PFSK-1 (cell line): ENCODE measurements around the gene MSANTD2.

ENCODE experiments used
- TAF1 ChIP-seq: IDR thresholded peaks from 2 replicates; pipeline ENCODE4 v1.6.1; 2012; ENCODE audit warnings: low read length, control low read depth, borderline replicate concordance; ENCODE audit not compliant: insufficient read depth
- TF ChIP-seq, protein P1 (sequence below), 2 experiments: IDR thresholded peaks; 2 replicates each; pipeline versions ENCODE4 v1.6.1 to v1.8.0; 2011 to 2012; ENCODE audit warnings: low read depth in 2 of 2, low read length in 2 of 2, control low read depth in 1 of 2, inconsistent platforms in 1 of 2, mild to moderate bottlenecking in 1 of 2, moderate library complexity in 1 of 2; ENCODE audit not compliant: insufficient read depth in 1 of 2

DNA sequence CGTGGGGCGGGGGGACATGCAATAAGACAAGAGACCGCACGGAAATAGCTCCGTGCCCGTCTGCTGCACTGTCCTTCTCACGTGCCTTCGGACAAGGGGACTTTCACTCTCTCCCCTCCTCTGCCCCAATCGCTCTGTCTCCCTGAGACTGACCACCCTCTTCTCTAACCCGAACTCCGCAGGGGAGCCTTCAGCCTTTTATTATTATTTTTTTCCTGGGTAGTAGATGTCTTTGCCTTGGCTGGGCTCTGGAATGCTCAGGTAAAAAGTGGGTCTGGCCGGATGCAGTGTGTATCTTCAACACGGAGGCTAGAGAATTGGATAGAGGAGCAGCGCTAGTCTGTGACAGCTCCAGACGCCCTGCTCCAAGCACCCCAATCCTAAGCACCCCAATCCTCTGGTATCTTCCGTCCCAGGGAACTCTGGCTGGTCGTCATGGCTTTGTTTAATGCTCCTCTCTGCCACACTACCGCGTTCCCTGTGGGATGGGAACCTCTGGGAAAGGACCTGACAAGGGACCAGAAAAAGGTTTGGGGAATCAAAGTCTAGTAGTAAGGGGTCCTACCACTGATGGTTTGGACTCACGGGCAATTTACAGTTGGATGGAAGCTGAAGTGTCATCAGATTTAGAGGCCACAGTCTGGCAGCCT lies 39.9 kb upstream of the MSANTD2 start:
- TF ChIP-seq TAF1: no peak
- TF ChIP-seq, protein P1, sequence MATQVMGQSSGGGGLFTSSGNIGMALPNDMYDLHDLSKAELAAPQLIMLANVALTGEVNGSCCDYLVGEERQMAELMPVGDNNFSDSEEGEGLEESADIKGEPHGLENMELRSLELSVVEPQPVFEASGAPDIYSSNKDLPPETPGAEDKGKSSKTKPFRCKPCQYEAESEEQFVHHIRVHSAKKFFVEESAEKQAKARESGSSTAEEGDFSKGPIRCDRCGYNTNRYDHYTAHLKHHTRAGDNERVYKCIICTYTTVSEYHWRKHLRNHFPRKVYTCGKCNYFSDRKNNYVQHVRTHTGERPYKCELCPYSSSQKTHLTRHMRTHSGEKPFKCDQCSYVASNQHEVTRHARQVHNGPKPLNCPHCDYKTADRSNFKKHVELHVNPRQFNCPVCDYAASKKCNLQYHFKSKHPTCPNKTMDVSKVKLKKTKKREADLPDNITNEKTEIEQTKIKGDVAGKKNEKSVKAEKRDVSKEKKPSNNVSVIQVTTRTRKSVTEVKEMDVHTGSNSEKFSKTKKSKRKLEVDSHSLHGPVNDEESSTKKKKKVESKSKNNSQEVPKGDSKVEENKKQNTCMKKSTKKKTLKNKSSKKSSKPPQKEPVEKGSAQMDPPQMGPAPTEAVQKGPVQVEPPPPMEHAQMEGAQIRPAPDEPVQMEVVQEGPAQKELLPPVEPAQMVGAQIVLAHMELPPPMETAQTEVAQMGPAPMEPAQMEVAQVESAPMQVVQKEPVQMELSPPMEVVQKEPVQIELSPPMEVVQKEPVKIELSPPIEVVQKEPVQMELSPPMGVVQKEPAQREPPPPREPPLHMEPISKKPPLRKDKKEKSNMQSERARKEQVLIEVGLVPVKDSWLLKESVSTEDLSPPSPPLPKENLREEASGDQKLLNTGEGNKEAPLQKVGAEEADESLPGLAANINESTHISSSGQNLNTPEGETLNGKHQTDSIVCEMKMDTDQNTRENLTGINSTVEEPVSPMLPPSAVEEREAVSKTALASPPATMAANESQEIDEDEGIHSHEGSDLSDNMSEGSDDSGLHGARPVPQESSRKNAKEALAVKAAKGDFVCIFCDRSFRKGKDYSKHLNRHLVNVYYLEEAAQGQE (IDR thresholded peaks at IDR 0.05; ENCODE audit: insufficient read depth in 1 of 2, low read depth in 2 of 2, low read length in 2 of 2): no peak
